Activated CD4-positive, alpha-beta T cell treated with anti-CD3 and anti-CD28 coated beads for 4 hours (primary cell): ENCODE data around the gene EEF2KMT.
"Not testable (repeated sequence)": the region's sequence is repeated elsewhere in the genome, so short reads cannot be mapped to it uniquely, and the experiment has no call there.

ENCODE experiments used
- DNase-seq, 2 donors: peaks; one replicate each; pipeline ENCODE4 v3.0.0-alpha.2; 2020

The EEF2KMT gene

DNA sequence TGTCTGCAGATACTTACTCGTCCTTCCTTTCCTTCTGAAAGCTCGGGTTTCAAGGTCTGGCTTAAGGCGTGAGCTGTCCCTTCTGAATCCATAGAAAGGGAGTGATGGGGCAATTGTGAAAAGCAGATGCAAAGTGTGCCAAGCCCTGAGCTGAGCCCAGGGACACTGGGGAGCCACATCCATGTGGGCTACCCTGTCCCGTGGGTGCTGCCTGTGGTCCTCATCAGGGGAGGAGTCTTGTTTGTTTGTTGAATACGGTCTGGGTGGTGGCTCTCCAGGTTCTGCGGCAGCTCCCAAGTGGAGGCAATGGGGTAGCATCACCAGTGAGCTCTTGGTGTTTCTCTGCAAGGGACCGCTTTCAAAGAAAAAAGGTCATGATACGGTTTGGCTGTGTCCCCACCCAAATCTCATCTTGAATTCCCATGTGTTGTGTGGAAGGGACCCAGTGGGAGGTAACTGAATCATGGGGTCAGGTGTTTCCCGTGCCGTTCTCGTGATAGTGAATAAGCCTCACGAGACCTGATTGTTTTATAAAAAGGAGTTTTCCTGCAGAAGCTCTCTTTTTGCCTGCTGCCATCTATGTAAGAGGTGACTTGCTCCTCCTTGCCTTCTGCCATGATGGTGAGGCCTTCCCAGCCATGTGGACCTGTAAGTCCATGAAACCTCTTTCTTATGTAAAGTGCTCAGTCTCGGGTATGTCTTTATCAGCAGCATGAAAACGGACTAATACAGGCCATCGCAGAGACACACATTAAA lies 27.0 kb downstream of the EEF2KMT start:
- no peak for DNase-seq

DNA sequence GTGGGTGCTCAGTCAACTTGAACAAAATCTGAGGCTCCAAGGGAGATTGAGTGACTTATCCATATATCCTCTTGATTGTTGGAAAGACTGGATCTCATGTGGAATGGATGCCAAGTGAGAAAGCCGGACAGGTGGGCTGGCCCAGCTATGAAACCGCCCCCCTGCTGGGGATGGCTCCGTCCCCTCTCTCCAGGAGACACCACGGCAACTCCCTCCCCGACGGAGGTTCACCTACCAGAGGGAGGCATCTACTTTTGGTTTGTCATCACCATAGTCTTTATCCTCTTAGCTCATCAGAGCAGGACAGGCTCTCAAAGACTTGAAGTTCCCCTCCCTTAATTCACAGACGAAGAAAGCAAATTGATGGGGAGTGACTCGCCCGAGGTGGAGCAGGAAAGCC lies 27.7 kb downstream of the EEF2KMT start:
- no peak for DNase-seq

DNA sequence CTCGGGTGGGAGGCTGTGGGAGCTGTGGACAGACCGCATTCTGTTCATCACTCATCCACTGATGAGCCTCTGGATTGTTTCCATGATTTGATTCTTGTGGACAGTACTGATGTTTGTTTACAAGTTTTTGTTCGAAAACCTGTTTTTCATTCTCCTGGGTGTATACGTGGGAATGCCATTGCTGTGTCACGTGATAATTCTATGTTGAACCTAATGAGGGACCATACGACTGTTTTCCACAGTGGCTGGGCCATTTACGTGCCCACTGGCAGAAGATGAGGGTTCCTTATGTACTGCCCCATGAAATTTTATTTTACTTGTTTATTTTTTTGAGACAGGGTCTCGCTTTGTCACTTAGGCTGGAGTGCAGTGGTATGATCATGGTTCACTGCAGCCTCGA lies 28.5 kb downstream of the EEF2KMT start:
- DNase-seq: no peak

DNA sequence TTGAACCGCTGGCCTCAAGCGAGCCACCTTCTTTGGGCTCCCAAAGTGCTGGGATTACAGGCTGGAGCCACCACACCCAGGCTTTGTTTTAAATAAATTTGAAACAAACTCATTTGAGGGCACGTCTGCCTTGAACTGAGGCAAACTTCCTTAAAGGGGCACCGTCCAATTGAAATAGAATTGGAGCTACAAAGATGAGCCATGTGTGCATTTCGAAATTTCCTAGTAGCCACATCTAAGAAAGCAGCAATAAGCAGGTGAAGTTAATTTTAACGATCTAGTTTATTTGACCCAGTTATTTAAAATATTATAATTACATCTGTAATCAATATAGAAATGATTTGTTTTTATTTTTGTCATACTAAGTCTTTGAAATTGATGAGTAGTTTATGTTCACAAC lies 31.1 kb downstream of the EEF2KMT start:
- no peak for DNase-seq

DNA sequence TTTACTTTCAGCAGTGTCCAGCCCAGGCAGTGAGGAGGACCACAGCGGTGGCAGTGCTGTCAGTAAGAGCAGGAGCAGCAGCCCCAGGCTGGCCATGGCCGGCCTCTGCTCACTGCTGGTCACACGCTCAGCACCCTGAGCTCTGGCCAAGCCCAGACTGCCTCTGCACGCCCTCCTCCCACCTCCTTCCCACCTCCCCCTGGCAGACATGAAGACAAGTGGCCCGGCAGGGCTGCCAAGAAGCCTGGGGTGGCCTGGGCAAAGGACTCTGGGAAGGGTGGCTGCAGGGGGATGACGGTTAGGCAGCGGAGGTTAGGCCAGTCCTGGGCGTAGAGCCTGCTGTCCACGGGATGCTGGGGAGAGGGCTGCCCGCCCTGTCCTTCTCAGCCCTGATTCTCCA lies 31.8 kb downstream of the EEF2KMT start, which contains the start of gene C16orf89:
TSS of gene C16orf89 (minus strand) at position 144 of the 400 bp plus-strand sequence. CDS start at position 96, 48 bp downstream.
- no peak for DNase-seq

DNA sequence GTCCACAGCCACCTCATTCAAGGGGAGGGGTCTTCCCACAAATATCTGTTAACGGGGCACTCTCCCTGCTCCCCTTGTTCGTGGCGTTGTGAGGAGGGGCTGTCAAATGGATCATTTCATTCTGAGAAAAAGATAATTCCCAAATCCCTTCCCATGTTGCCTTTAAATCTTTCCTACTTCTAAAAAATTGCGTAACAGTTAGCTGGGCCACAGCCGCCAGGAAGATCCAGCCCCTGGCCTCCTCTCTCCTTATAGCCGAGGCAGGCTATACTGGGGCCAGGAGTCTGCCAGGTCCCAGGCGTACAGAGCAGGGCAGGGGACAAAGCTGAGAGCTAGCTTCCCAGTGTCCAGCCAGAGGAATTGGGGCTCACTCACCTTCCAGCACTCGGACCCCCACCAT lies 32.3 kb downstream of the EEF2KMT start:
- no peak for DNase-seq

DNA sequence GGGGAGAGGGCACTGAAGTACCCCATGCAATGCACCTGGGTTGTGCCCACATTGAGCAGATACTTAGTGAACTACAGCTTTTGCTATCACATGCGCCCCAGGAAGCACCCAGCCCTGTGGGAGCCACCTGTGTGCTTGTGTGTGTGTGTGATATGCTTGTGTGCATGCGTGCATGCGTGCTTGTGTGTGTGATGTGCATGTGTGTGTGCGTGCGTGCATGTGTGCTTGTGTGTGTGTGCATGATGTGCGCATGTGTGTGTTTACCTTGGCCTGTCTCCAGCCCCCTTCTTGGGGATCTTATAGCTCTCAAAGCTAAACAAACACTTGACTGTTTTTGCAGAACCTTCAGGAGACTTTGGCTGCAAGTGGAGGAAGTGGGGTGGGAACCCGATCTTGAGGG lies 32.7 kb downstream of the EEF2KMT start:
- DNase-seq: no peak

DNA sequence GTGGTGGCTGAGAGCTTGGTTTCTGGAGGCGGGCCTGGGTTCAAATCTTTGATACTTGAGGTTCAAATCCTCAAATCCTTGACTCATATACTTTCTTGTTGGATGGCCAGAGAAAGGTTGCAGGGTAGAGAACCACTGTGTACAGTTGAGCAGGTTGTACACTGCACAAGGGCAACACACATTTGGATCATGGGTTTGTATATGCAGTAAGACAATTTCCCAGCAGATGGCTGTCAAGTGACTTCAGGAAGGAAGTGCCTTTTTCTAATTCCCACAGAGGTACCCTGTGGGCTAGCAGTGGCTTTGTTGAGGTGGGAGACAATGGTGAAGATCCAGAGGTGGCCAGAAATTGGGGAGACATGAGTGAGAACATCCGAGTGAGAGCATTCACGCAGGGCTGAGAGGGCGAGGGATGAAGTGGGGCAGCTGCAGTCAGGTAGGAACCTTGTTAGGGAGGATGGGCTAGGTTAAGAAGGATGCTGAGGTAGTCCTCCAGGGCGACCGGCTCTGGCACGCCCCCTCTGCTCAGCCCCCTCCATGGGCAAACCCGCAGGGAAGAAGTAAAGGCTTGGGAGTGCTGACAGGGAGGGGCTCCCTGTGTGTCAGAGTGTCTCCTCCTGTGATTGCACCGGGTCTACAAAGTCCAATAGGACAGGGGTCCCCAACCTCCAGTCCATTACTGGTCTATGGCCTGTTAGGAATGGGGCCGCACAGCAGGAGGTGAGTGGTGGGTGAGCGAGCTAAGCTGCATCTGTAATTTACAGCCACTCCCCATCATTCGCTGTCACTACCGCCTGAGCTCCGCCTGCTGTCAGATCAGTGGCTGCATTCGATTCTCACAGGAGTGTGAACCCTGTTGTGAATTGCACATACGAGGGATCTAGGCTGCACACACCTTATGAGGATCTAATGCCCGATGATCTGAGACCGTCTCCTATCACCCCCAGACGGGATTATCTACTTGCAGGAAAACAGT lies 34.5 kb downstream of the EEF2KMT start:
- DNase-seq: no peak

DNA sequence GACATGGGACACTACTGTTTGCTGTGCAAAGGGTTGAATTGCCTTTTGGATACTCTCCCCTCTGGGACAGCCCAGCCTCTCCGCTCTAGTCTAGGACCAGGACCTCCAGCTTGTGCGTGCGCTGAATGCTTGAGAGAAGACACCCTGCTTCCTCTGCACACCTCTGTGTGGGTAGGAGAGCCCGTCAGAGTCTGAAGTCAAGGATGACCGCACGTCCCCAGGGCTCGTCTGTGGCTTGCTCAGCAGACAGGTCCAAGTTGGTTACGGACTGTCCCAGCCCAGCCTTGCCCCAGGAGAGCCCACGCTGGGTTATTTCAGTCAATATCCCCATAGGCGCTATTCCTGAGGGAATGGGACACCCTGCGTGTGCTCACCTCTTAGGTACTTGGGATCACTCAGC lies 35.5 kb downstream of the EEF2KMT start:
- DNase-seq: no peak

DNA sequence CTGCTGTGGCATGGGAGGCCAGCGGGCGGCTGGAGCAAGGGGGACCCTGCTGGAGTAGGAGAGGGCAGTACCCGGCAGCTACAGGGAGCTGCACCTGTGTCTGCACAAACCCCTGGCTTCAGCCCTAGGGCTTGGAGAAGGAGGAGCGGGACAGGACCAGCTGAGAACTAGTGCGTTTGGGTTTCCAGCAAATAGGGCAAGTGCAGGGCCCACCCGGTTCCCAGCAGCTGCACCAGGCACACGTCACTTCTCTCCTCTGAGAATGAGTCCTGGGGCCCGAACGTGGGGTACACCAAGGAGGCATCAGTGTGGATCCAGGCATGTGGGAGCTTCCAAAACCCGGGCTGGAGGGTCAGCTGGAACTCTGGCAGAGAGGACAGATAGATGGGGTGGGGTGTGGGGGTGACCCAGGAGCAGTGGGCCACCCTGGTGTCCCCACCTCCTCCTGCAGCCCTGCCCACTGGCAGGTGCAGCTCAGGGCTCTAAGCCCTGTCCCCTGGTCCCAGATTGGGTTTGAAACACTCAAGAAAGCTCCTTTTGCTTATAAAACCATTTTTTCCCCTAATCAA lies 37.4 kb downstream of the EEF2KMT start:
- DNase-seq: no peak

DNA sequence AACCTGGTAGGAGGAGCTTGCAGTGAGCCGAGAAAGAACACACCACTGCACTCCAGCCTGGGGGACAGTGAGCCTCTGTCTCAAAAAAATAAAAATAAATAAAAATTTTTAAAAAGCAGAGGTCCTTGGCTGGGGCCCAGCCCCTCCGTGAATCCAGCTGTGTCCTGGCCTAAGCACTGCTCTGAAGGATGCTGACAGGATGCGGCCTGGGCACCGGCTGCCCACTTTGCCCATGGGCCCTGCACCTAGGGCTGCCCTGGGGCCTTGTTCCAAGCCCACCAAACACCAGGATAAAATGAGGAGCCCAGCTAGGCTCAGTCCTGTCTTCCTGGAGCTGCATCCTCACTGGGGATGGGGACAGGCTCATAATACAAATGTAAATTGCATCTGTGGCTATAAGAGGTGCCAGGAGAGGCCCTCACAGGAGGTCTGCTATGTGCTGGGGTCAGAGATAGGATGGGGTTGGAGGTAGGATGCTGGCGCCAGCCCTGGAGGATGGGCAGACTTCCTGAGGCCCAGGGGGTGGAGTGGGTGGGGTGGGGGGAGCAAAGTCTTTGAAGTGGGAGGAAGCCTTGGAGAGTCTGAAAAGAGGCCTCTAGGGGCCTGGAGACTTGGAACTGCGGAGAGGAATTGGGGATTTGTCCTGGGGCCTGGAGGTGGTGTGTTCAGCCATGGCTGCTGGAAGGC lies 38.1 kb downstream of the EEF2KMT start:
- no peak for DNase-seq

DNA sequence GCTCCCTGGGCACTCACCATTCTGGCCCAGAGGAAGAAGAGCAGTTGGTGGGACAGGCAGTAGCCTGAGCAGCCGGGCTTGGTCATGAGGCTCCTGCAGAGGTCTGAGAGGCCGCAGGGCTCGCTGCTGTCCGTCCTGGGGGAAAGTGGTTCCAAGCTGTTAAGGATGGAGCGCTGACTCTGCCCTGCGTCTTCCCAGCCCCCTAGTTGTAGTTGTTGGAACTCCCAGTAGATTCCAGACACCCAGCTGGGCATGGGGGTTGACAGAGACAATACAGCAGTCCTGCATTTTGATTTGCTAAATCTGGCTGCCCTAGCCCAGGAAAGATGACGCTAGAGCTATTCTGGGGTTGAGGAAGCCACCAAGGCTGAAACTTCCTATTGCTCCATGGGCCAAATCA lies 39.1 kb downstream of the EEF2KMT start:
- no peak for DNase-seq

DNA sequence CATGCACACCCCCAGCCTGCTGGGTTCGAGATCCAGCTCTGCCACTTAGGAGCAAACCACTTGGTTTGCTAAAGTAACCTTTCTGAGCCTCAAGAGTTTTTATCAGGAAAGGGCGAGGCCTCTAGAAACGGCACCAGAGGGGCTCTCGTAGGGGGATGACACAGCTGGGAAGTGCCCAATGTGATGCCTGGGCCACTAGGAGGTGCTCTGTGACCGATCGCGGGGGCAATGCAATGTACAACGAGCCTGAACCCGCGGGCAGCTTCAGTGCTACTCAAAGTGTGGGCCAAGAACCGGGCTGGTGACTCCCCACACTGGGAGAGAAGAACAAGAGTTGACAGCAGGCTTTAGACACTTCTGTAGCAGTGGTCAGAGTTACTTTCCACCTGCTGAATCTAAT lies 41.2 kb downstream of the EEF2KMT start:
- DNase-seq: peak in 1 of 2 donors; percentile 29

DNA sequence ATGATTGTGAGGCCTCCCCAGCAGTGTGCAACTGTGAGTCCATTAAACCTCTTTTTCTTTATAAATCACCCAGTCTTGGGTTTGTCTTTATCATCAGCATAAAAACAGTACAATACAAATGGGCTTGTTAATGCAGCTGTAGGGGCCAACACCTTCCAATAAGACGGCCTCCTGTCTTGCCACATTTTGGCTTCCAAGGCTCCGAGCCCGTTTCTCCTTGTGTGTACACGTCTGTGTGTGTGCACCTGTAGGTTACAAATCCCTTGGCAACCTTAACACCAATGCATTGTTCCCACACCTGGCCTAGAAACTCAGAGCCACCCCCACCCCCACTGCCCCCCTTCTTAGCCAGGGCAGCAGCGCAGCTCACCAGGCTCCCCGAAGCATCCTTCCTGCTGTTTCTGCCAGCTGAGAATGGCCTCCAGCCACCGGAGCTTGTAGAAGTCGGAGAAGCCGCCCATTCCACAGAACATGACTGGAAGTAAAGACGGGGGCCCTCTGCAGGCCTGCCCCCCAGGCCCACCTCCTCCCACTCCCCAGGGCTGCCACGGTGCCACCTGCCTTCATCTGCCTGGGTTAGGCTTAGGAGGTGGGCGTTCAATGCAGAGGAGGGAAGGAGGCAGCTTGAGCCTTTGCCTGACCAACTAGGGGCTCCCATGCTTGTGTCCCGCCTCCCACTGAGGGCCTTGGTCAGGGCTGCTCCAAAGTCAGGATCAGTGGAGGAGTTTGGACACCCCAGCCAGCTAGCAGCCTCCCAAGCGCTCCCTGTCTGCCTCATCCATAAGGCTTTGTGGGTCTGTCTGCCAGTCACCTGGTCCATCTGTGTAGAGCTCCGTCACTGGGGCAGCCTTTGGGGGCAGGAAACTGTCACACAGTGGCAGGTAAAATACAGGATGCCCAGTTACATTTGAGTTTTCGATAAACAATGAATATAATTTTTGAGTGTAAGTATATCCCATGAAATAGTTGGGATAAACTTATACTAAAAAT lies 42.4 kb downstream of the EEF2KMT start:
- DNase-seq: no peak

DNA sequence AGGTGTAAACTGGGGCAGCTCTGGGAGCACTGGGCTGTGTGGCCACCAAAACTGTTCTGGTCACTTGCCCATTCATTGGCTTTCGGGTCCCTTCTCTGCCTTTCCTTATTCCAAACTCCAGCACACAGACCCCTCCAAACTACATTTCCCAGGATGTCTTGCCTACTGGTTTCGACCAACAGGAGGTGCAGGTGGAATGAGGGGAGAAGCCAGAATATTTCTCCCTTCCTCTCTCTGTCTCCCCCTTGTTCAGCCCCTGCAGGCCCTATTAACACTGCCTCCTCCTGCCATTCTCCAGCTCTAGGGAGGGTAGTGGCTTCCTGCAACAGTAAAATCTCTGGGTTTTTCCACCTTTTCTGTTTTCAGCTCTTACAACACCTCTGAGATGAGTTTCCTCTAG lies 50.7 kb downstream of the EEF2KMT start:
- DNase-seq: no peak

DNA sequence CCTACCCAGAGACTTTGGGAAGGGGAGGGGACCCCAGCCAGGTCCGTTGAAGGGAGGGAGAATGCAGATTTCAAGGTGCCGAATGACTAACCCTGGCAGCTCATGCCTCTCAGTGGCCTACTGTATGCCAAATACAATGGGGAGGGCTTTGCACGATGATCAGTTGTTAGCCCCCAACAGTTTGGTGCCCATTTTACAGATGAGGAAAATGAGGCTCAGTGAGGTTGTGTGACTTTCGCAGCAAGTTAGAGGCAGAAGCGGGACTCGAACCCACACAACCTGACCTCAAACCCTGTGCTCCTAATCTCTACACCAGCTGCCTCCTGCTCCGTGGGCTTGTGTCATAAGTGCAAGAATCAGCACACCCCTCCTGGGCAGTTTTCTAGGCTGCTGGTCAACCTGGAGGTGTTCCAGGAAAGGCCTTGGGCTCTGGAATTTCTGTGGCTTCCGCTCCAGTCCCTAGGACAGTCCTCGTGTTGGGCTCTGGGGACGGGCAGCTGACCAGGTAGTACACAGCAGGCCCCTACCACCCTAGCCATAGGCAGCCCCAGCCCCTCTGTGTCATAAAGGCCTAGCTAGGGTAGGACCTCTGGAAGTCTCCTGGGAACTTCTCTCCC lies 52.0 kb downstream of the EEF2KMT start:
- no peak for DNase-seq

DNA sequence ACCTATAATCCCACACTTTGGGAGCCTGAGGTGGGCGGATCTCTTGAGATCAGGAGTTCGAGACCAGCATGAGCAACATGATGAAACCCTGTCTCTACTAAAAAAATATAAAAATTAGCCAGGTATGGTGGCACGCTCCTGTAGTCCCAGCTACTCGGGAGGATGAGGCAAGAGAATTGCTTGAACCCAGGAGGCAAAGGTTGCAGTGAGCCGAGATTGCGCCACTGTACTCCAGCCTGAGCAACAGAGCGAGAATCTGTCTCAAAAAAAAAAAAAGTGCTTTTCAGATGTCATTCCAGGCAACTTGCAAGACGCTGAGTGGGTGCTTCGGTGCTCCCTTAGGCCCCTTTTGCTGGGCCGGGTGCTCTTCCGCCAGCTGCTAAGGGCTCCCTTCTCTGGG lies 53.0 kb downstream of the EEF2KMT start:
- not testable (repeated sequence) for DNase-seq

DNA sequence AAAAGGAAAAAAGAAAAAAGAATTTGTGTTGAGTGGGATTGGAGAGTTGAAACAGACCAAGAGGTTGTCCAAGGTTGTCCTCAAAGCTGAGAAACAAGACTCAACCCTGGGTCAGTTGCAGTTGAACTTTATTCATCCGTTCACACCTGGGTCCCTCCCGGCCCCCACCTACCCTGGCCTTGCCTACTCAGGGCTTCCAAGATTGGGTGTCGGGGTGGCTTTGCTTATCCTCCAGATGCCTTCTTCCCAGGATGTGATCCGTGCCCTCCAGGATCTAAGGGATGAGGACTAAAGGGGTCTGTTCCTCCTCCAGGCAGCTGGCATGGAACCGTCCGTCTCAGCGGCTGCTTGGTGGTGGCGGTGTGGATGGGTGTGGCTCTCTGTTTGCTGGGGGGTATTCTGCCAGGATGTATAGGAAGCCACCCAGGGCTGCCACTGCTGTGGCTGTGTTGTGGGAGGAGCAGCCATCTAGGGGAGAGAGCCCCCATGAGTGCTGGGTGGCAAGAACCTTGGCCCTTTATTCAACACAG lies 53.5 kb downstream of the EEF2KMT start:
- DNase-seq: no peak

DNA sequence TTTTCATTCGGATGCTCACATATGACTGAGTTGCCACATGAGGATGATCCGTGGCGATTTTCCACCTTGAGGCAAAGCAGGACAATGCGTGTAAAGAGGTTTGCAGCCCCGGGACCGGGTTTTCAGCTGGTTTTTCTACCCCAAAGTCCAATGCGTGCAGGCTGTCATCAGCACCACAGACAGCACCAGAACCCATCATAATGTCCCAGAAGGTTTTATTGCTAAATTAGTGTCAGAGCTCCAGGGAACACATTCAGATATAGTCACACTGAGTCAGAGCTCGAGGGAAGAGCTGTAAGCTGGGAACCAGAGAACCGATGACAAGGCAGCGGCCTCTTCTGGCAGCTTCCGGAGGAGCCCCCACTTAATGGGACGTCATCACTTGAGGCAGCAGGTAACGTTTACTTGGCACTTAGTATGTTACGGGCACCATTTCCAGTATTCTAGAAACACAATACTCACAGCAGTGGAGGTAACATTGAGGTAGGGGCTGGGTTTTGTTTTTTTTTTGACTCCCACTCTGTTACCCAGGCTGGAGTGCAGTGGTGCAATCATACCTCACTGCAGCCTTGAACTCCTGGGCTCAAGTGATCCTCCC lies 54.9 kb downstream of the EEF2KMT start:
- no peak for DNase-seq

DNA sequence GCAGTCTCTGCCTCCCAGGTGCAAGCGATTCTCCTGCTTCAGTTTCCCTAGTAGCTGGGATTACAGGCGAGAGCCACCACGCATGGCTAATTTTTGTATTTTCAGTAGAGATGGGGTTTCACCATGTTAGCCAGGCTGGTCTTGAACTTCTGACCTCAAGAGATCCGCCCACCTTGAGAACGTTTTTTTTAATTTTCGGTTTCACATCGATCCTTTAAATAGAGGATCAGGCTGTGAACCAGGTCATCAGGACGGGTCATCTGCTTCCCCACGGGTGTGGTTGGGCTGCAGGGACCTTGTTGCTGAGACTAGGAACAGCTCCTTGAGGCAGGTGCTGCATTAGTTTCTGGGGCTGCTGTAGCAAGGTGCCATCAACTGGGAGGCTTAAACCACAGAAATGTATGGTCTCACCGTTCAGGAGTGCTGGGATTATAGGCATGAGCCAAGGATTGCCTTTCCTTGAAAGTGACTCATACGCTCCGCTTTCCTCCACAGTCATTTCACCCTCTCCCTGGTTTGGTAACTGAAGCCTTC lies 55.9 kb downstream of the EEF2KMT start:
- DNase-seq: no peak
